Limb (tissue), 2 donors: ENCODE results near the gene SDF4.
A peak's percentile ranks its signal among the peaks of the same experiment; 100 is the strongest.

Experiments used
- DNase-seq, 2 donors: peaks; one replicate each; pipeline ENCODE4 v3.0.0-alpha.2; 2016; ENCODE audit errors: extremely low spot score in 2 of 2

SDF4 gene

GRCh38 chr1:1231400-1232207, at the start of gene SDF4:
Gene SDF4, minus strand, starts transcription at chr1:1232001. Its CDS starts 3,229 bp downstream, at chr1:1228772.
- DNase-seq: peak; percentile 97 to 98

GRCh38 chr1:1280782-1281481, 49.1 kb upstream of the SDF4 start:
- DNase-seq: no peak

GRCh38 chr1:1279028-1279427, 47.2 kb upstream of the SDF4 start:
- DNase-seq: no peak

- DNase-seq: no peak
These were observed 46.8 kb upstream of the SDF4 start for GRCh38 chr1:1278620-1279019.

- DNase-seq: no peak
These were observed 44.0 kb upstream of the SDF4 start for GRCh38 chr1:1275836-1276235.

- no peak for DNase-seq
These were observed 43.2 kb upstream of the SDF4 start for GRCh38 chr1:1274931-1275431.

GRCh38 chr1:1274299-1274930, 42.6 kb upstream of the SDF4 start:
- DNase-seq: no peak

GRCh38 chr1:1273512-1274298, 41.9 kb upstream of the SDF4 start, which contains the start of gene UBE2J2:
Gene UBE2J2, minus strand, starts transcription at chr1:1273854. Its CDS starts 5,862 bp downstream, at chr1:1267992.
- peak; percentile 93 to 98 for DNase-seq

GRCh38 chr1:1273209-1273511, 41.4 kb upstream of the SDF4 start:
- no peak for DNase-seq

- DNase-seq: no peak
These were observed 40.8 kb upstream of the SDF4 start for GRCh38 chr1:1272341-1273208.

GRCh38 chr1:1270813-1271212, 39.0 kb upstream of the SDF4 start:
- DNase-seq: no peak

GRCh38 chr1:1268284-1268682, 36.5 kb upstream of the SDF4 start:
- DNase-seq: no peak

GRCh38 chr1:1267488-1268283, 35.9 kb upstream of the SDF4 start:
- no peak for DNase-seq

- DNase-seq: no peak
These were observed 33.1 kb upstream of the SDF4 start for GRCh38 chr1:1264868-1265272.

GRCh38 chr1:1264026-1264425, 32.2 kb upstream of the SDF4 start:
- no peak for DNase-seq

GRCh38 chr1:1262758-1263157, 31.0 kb upstream of the SDF4 start:
- DNase-seq: no peak

GRCh38 chr1:1262071-1262470, 30.3 kb upstream of the SDF4 start:
- DNase-seq: no peak

- DNase-seq: no peak
These were observed 29.2 kb upstream of the SDF4 start for GRCh38 chr1:1260843-1261560.
